Retinal pigment epithelial cell (primary cell): Measurements from ENCODE around the gene EID3.

Experiments used
- DNase-seq: peaks from one replicate; pipeline ENCODE4 v3.0.0-alpha.2; 2010; ENCODE audit warnings: low read depth
- H3K4me3 ChIP-seq: 2 replicates; pipeline ENCODE4 v1.5.1; 2011; ENCODE audit warnings: mild to moderate bottlenecking, low read length, control low read depth, moderate library complexity
- CTCF ChIP-seq: conservative IDR thresholded peaks from 2 replicates; pipeline ENCODE4 v1.5.1; 2011; ENCODE audit warnings: low read depth, low read length, control low read depth, inconsistent platforms

EID3 gene

DNA sequence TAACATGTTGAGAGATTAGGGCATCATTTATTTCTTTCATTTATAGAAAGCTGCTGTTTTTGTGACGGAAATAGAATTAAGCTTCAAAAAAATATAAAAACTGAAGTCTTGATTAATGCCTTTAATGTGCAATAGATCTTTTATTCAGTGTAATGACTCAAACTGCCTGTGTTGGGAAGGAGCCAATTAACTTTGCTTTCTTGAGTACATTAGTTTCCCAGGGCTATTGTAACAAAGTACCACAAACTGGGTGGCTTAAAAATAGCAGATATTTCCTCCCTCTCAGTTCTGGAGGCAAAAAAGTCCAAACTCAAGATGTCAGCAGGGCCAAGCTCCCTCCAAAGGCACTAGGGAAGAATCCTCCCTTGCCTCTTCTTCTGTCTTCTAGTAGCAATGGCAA, 36.6 kb downstream of the EID3 start:
- TF ChIP-seq CTCF: no peak
- H3K4me3 ChIP-seq: no peak overlapping the region
- DNase-seq: no peak

DNA sequence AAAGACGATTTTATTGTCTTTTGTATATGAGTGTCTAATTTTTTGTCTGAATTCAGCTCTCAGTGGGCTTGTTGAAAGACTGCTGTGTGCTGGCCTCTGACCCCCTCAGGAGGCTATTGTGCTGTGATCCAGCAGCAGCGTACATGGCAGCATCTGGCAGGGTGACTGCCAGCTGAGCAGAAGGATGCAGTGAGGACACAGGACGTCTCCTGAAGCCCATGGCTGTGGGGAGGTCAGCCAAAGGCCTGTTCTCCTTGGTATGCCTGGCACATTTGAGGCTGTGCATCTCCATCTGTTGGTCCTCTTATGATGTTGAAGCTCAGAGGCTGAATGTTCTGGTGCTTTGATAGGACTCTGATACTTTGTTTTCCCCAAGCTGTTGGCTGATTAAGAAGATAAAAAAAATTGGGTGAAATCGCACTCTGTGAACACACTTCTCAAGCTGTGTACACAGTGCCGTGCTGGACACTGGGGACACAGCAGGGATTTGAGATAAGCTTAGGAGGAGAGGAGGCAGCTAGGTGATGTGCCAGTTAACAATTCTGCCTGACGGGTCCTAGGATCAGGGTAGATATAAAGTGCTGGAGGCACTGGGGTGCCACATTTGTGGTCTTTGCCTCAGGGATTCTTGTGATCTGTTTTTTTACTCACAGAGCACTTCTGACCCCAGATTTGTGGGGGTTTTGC, 37.5 kb downstream of the EID3 start:
- TF ChIP-seq CTCF: no peak
- no peak overlapping the region for H3K4me3 ChIP-seq
- DNase-seq: no peak

DNA sequence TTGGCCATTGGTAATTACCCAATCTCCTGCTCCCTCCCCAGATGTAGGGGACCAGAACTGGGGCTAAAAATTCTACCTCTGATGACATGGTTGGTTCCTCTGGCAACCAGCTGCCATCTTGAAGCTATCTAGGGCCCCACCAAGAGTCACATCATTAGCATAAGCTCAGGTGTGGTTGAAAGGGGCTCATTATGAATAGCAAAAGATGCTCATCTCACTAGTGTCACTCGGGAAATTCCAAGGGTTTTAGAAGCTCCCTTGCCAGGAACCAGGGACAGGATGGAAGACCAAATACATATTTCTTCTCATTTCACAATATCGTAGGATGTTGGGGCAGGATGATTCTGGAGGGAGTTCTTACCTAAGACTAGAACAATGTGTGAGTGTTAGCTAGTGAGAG, 38.6 kb downstream of the EID3 start:
- no peak overlapping the region for H3K4me3 ChIP-seq
- TF ChIP-seq CTCF: no peak
- no peak for DNase-seq

GRCh38 chr12:104342635-104343249, 39.2 kb downstream of the EID3 start:
- DNase-seq: no peak
- no peak overlapping the region for H3K4me3 ChIP-seq
- TF ChIP-seq CTCF: no peak

DNA sequence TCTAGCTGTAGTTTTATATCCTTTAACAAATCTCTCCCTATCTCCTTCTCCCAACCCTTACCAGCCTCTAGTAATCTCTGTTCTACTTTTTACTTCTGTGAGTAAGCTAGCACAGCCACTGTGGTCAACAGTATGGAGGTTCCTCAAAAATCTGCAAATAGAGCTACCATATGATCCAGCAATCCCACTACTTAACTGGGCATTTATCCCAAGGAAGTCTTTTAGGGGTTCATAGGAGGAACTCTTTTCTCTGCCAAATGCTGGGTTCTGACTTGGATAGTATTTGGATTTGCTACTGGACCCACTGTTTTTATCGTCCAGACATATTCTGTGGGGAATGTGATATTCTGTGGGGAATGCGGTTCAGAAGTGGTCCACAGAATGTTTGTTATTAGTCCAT, 41.1 kb downstream of the EID3 start:
- no peak for DNase-seq
- no peak overlapping the region for H3K4me3 ChIP-seq
- no peak for TF ChIP-seq CTCF

DNA sequence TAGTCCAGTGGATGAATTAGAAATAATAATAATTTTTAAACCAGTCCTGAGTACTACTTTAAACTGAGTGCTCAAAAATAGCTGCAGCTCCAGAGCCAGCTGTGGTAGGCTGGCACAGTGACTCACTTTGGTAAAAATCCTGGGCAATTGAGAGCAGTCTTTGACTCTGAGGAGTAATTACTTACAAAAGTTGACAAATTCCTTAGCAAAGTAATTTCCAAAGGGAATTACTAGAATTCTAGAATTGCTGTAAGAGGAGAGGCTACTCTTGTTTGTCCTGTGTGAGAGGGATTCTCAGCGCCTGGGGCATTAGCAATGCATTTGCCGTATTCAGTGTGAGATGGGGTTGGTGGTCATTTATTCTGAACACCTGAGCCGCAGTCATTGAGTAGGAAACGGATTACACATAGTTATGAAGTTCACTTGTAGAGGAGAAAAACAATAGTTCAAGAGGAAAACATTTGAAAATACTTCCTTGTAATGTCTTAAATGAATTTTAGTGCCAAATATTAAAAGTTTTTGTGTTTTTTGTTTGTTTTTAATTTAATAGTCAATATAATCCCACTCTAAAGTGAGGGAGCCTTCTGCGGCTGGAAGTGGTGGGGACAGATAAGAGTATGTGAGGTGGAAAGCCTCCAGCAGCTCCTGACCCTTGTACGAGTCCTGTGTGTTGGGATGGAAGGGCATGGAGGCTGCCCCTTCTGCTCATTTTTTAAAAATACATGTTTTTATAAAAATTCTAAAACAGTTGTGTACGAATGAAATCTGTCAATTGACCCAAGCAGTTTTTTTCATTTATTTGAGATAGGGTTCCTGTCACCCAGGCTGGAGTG, 41.9 kb downstream of the EID3 start:
- TF ChIP-seq CTCF: no peak
- DNase-seq: no peak
- no peak overlapping the region for H3K4me3 ChIP-seq
